ENCODE measurements around the gene HOXC9. TPM values are rescaled to one million over a fixed set of nuclear protein-coding genes. Genes with fewer than 3 reads are reported as not detected.

HOXC9 gene
- total and polyA plus RNA-seq, 2 of the 4 experiments (the other 2 are of a cell fraction): 0.26 TPM; not detected in 1

GRCh38 chr12:53998900-53999236 lies 1.1 kb upstream of the HOXC9 start:
- Histone ChIP-seq H2AK5ac (ENCODE audit: low read depth, low read length) (no peak overlapping the region), H3K9ac (ENCODE audit: low read depth, low read length) (no peak overlapping the region), H3K18ac (ENCODE audit: low read depth, low read length) (no peak overlapping the region), H2BK15ac (ENCODE audit: low read depth, low read length) (no peak overlapping the region), H3K9me1 (ENCODE audit: insufficient read depth, low read length) (no peaks in the 10 kb centered on the region), H3K79me1 (ENCODE audit: low read depth in 1 of 2, low read length in 2 of 2) (no peaks in the 10 kb centered on the region), H3K4ac (ENCODE audit: low read depth, low read length) (no peak overlapping the region), H3K4me3 (ENCODE audit: insufficient read depth, low read depth, low read length) (no peak overlapping the region), H4K8ac (ENCODE audit: low read depth in 2 of 2, low read length in 2 of 2) (no peak overlapping the region), H4K20me1 (ENCODE audit: insufficient read depth, low read length) (no peaks in the 10 kb centered on the region), H2AFZ (replicated peaks; ENCODE audit: low read length, poor library complexity) (no peak overlapping the region), H4K5ac (ENCODE audit: low read depth, low read length) (no peak overlapping the region), H4K91ac (ENCODE audit: insufficient read depth, low read depth, low read length) (no peak overlapping the region), H3K14ac (replicated peaks; ENCODE audit: low read depth, low read length) (no peak overlapping the region), H3K23ac (ENCODE audit: low read depth, low read length) (no peak overlapping the region), H3K4me1 (ENCODE audit: control insufficient read depth, insufficient read depth, low read length) (peaks cover 2% of the 10 kb centered on the region; the same call in 1 of the 2 replicates), H3K4me2 (ENCODE audit: low read depth, low read length) (no peak overlapping the region), H2BK20ac (ENCODE audit: low read depth, low read length) (no peak overlapping the region), H2AK9ac (replicated peaks; ENCODE audit: low read depth, low read length, poor library complexity) (no peak overlapping the region), H2BK120ac (ENCODE audit: low read depth, low read length) (no peak overlapping the region), H3K27ac (ENCODE audit: insufficient read depth, low read length) (no peak overlapping the region), H3K9me3 (ENCODE audit: control insufficient read depth, insufficient read depth, low read length) (peaks cover 12% of the 10 kb centered on the region), H2BK5ac (ENCODE audit: low read depth, low read length, poor library complexity, severe bottlenecking) (no peak overlapping the region), H3K27me3 (ENCODE audit: control insufficient read depth, insufficient read depth, low read length) (peaks cover 98% of the 10 kb centered on the region), H3K56ac (ENCODE audit: extremely low read depth, insufficient read depth, low read length) (no peak overlapping the region), H3K36me3 (ENCODE audit: control insufficient read depth, insufficient read depth, low read length) (no peaks in the 10 kb centered on the region)
- WGBS, 2 experiments (ENCODE audit: extremely low coverage in 2 of 2, insufficient read length in 1 of 2): 10% methylated on average over 2 of the region's 13 CpGs; no CpG with 5 or more reads in 1 of the 2 experiments
- ATAC-seq (ENCODE audit: low read depth) (no peak), DNase-seq (no peak)
- CTCF ChIA-PET: interaction anchor here (1.1 to 1.9 kb wide), 3 partner anchors 14 to 202 kb away, joined by 3 to 9 read pairs (median 4); partner anchors contain the start of gene HOXC10
- TF ChIP-seq MXI1 (IDR thresholded peaks at IDR 0.05; ENCODE audit: borderline replicate concordance, low read depth, low read length) (no peak), RFX5 (IDR thresholded peaks at IDR 0.05; ENCODE audit: low read depth, low read length) (no peak), MAFK (IDR thresholded peaks at IDR 0.05; ENCODE audit: low read depth, low read length) (no peak), MAZ (IDR thresholded peaks at IDR 0.05; ENCODE audit: borderline replicate concordance, low read depth, low read length) (no peak), CEBPB (IDR thresholded peaks at IDR 0.05; ENCODE audit: low read depth, low read length) (no peak), POLR2A (IDR thresholded peaks at IDR 0.05; ENCODE audit: low read depth, low read length) (no peak), SMC3 (IDR thresholded peaks at IDR 0.05; ENCODE audit: low read depth, low read length) (no peak), RAD21 (IDR thresholded peaks at IDR 0.05; ENCODE audit: low read length) (no peak), USF2 (IDR thresholded peaks at IDR 0.05; ENCODE audit: low read depth, low read length) (no peak), NFE2L2 (IDR thresholded peaks at IDR 0.05; ENCODE audit: low read depth, low read length) (no peak), ELK1 (IDR thresholded peaks at IDR 0.05; ENCODE audit: borderline replicate concordance, low read depth, low read length) (no peak), RCOR1 (IDR thresholded peaks at IDR 0.05; ENCODE audit: insufficient replicate concordance, low read length) (no peak), FOS (IDR thresholded peaks at IDR 0.05; ENCODE audit: low read depth, low read length) (no peak), CTCF (conservative IDR thresholded peaks at IDR 0.05; ENCODE audit: low read depth, low read length) (no peak), BHLHE40 (IDR thresholded peaks at IDR 0.05; ENCODE audit: low read depth, low read length) (no peak), CHD1 (IDR thresholded peaks at IDR 0.05; ENCODE audit: low read depth, low read length) (no peak)
- BruUV-seq (replicated peaks): no TSS peak
- dilution Hi-C loops (cut with HindIII; ENCODE audit: low sequenced_read_pairs, unreplicated experiment): no loop called here
- POLR2A ChIA-PET (ENCODE audit: unreplicated experiment): no interaction called here
- in situ Hi-C loops (cut with MboI; ENCODE audit: low sequenced_read_pairs): loop anchor here (10.0 kb wide), 2 partner anchors 234 to 376 kb away; no protein-coding TSS in a partner anchor
- intact Hi-C loops (cut with micrococcal nuclease): no loop called here
